ENCODE results near the gene CD3G.

Gene CD3G

DNA sequence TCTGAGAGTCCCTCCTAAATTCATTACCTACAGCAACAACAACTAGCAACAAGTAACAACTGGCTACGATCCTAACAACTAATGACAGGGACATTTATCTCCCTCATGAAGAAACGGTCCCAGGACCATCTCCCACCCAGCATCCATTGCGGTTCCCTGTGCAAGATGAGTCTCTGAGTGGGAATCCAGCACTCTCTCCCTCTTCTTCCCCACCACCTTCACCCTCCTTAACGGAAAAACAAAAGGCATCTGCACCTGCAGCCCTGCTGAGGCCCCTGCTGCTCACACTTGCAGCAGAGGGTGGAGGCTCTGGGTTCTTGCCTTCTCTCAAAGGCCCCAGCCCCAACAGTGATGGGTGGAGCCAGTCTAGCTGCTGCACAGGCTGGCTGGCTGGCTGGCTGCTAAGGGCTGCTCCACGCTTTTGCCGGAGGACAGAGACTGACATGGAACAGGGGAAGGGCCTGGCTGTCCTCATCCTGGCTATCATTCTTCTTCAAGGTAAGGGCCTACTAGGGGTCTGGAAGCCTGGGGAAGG lies at the start of gene CD3G:
CD3G (plus strand) TSS at position 364 of the 535 bp plus-strand sequence; CDS start at position 444, 80 bp downstream.
- DNase-seq (ENCODE audit: low read depth, low spot score): no peak
- TF ChIP-seq, protein P1, sequence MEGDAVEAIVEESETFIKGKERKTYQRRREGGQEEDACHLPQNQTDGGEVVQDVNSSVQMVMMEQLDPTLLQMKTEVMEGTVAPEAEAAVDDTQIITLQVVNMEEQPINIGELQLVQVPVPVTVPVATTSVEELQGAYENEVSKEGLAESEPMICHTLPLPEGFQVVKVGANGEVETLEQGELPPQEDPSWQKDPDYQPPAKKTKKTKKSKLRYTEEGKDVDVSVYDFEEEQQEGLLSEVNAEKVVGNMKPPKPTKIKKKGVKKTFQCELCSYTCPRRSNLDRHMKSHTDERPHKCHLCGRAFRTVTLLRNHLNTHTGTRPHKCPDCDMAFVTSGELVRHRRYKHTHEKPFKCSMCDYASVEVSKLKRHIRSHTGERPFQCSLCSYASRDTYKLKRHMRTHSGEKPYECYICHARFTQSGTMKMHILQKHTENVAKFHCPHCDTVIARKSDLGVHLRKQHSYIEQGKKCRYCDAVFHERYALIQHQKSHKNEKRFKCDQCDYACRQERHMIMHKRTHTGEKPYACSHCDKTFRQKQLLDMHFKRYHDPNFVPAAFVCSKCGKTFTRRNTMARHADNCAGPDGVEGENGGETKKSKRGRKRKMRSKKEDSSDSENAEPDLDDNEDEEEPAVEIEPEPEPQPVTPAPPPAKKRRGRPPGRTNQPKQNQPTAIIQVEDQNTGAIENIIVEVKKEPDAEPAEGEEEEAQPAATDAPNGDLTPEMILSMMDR (IDR thresholded peaks at IDR 0.05; ENCODE audit: low read depth, low read length): no peak
- H3K4me3 ChIP-seq (ENCODE audit: low read depth, low read length): no peak within 1 kb of the TSS
- in situ Hi-C loops (cut with HindIII; ENCODE audit: low sequenced_read_pairs): no loop called here

DNA sequence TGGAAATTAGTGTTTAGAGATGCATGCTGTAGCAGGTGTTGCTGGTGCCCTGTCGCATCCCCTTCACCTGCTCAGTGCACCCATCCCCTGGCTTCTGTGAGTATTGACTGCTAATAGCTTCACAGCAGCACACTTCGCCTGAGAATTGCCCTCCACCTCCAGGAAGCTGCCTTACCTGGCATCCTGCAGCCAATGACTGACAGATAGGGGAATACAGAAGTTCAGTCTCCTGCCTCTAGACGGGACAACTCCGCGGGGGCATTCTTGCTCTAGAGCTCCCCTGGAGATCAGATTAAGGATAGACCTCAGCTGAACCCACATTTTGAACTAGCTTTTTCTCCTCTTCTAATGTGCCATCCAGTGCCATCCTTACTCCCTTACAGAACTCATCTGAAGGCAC lies 48.9 kb upstream of the CD3G start:
- TF ChIP-seq, protein P1 (IDR thresholded peaks at IDR 0.05; ENCODE audit: low read depth, low read length): peak; percentile 12
- no peak for DNase-seq (ENCODE audit: low read depth, low spot score)
- in situ Hi-C loops (cut with HindIII; ENCODE audit: low sequenced_read_pairs): no loop called here
- H3K4me3 ChIP-seq (ENCODE audit: low read depth, low read length): no peak overlapping the region

DNA sequence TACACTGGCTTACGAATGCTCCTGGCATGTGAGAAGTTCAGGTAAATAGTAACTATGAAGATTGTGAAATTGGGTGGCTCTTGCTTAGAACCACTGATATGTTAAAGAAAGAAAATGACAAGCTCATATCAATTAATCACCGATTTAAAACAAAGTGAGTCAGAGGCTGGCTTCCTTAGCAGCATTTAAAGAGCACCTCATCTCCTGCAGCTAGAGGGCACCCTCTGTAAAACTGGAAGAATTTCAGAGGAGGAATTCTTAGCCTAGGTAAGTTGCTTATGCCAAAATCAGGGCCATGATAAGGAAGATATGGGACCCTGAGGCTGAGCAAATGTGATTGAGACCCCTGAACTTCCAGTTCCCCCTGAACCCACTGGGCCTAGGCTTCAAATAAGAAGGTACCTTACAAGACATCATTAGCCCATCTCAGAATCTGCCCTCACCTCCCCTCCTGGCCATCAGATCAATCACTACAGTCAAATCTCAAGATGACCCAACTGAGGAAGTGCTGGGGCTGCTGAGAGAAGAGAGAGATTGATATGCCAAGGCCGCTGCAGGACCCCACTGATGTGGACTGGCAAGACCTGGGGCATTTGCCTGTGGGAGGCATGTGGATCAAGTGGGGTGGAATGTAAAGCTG lies 48.2 kb upstream of the CD3G start:
- in situ Hi-C loops (cut with HindIII; ENCODE audit: low sequenced_read_pairs): no loop called here
- TF ChIP-seq, protein P1 (IDR thresholded peaks at IDR 0.05; ENCODE audit: low read depth, low read length): peak; percentile 57
- no peak overlapping the region for H3K4me3 ChIP-seq (ENCODE audit: low read depth, low read length)
- DNase-seq (ENCODE audit: low read depth, low spot score): peak; percentile 6

DNA sequence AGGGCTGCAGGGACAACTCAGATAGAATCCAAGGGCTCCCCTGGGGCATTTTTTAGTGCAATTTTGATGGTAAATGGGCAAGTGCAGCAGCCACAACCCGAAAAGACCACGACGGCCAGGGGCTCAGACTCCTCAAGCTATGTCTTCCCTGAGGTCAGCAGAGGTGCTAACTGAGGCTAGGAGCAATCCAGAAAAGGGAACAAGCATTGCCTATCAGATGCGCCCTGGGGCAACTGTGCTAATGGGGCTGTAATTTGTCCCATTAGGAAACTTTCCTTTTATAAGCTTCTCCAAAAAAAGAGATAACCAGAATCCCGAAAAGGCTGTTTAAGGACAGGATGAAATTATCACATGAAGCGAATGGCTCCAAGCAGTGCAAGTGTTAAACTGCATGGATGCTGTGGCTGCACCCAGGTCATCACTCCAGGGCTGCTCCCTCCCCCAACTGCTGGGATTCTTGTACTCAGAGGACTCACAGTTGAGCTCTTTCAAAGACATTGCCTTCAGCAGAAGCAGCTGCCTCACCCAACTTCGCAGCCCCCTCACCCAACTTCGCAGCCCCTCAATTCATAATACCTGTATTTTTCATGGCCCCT lies 42.4 kb upstream of the CD3G start:
- DNase-seq (ENCODE audit: low read depth, low spot score): no peak
- TF ChIP-seq, protein P1 (IDR thresholded peaks at IDR 0.05; ENCODE audit: low read depth, low read length): no peak
- no peak overlapping the region for H3K4me3 ChIP-seq (ENCODE audit: low read depth, low read length)
- in situ Hi-C loops (cut with HindIII; ENCODE audit: low sequenced_read_pairs): no loop called here

- TF ChIP-seq, protein P1 (IDR thresholded peaks at IDR 0.05; ENCODE audit: low read depth, low read length): no peak
- in situ Hi-C loops (cut with HindIII; ENCODE audit: low sequenced_read_pairs): no loop called here
- no peak overlapping the region for H3K4me3 ChIP-seq (ENCODE audit: low read depth, low read length)
- no peak for DNase-seq (ENCODE audit: low read depth, low spot score)
Observed at GRCh38 chr11:118304227-118304567, 39.9 kb upstream of the CD3G start.

DNA sequence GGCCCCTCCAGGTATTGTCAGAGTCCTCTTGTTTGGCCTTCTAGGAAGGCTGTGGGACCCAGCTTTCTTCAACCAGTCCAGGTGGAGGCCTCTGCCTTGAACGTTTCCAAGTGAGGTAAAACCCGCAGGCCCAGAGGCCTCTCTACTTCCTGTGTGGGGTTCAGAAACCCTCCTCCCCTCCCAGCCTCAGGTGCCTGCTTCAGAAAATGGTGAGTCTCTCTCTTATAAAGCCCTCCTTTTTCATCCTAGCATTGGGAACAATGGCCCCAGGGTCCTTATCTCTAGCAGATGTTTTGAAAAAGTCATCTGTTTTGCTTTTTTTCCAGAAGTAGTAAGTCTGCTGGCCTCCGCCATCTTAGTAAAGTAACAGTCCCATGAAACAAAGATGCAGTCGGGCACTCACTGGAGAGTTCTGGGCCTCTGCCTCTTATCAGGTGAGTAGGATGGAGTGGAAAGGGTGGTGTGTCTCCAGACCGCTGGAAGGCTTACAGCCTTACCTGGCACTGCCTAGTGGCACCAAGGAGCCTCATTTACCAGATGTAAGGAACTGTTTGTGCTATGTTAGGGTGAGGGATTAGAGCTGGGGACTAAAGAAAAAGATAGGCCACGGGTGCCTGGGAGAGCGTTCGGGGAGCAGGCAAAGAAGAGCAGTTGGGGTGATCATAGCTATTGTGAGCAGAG lies 39.4 kb upstream of the CD3G start, which contains the start of gene CD3E:
CD3E (plus strand) TSS at position 163 of the 681 bp plus-strand sequence; CDS start at position 386, 223 bp downstream.
- TF ChIP-seq, protein P1 (IDR thresholded peaks at IDR 0.05; ENCODE audit: low read depth, low read length): no peak
- no peak for DNase-seq (ENCODE audit: low read depth, low spot score)
- in situ Hi-C loops (cut with HindIII; ENCODE audit: low sequenced_read_pairs): no loop called here
- no peak within 1 kb of the TSS for H3K4me3 ChIP-seq (ENCODE audit: low read depth, low read length)
